ENCODE data around the gene GPSM3.

DNA sequence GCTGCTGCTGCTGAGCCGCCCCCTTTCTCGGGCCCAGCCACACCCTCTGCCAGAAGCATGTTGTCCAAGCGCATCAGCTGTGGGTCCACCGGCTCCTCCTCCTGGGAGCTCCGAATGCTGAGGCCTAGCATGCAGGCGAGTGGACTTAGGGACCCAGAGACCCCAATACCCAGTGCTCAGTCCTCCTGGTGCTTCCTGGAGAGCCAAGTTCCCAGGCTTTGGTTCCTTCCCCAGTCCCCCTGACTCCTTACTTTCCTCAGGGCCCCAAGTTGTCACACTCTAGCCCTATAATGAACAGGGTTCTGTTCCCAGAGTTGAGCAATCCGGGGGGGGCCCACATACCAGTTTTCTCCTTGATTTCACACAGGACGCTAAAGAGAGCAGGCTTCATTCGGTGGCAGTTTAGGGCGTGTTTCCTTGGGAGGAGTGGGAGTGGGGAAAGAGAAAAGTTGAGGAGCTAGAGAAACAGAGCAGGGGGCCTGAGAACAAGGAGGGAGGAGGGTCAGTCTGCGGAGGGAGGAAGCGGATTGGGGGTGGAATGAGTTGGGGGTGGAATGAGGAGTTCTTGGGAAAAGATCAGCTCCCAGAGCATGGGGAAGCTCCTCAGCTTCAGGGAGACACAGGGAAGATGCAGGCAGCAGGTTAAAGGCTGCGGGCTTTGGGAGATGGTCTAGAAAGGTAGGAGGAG lies 3.9 kb downstream of the GPSM3 start:
- TF ChIP-seq CEBPB (IDR thresholded peaks at IDR 0.05) (no peak), ZBTB7A (IDR thresholded peaks at IDR 0.05; ENCODE audit: low read depth) (no peak), EP300 (IDR thresholded peaks at IDR 0.05; ENCODE audit: borderline replicate concordance) (no peak), NFIC (IDR thresholded peaks at IDR 0.05) (no peak), YY1 (IDR thresholded peaks at IDR 0.05; ENCODE audit: low read depth) (no peak), TEAD4 (IDR thresholded peaks at IDR 0.05) (no peak), TCF12 (IDR thresholded peaks at IDR 0.05; ENCODE audit: low read depth) (no peak), TAF1 (IDR thresholded peaks at IDR 0.05; ENCODE audit: low read depth) (no peak), RAD21 (IDR thresholded peaks at IDR 0.05; ENCODE audit: low read depth) (no peak), CREB1 (IDR thresholded peaks at IDR 0.05; ENCODE audit: low read depth) (no peak), FOXM1 (IDR thresholded peaks at IDR 0.05; ENCODE audit: borderline replicate concordance, low read depth) (no peak)
- TF ChIP-seq, protein P1, sequence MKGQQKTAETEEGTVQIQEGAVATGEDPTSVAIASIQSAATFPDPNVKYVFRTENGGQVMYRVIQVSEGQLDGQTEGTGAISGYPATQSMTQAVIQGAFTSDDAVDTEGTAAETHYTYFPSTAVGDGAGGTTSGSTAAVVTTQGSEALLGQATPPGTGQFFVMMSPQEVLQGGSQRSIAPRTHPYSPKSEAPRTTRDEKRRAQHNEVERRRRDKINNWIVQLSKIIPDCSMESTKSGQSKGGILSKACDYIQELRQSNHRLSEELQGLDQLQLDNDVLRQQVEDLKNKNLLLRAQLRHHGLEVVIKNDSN (IDR thresholded peaks at IDR 0.05): no peak
- TF ChIP-seq, protein P2, sequence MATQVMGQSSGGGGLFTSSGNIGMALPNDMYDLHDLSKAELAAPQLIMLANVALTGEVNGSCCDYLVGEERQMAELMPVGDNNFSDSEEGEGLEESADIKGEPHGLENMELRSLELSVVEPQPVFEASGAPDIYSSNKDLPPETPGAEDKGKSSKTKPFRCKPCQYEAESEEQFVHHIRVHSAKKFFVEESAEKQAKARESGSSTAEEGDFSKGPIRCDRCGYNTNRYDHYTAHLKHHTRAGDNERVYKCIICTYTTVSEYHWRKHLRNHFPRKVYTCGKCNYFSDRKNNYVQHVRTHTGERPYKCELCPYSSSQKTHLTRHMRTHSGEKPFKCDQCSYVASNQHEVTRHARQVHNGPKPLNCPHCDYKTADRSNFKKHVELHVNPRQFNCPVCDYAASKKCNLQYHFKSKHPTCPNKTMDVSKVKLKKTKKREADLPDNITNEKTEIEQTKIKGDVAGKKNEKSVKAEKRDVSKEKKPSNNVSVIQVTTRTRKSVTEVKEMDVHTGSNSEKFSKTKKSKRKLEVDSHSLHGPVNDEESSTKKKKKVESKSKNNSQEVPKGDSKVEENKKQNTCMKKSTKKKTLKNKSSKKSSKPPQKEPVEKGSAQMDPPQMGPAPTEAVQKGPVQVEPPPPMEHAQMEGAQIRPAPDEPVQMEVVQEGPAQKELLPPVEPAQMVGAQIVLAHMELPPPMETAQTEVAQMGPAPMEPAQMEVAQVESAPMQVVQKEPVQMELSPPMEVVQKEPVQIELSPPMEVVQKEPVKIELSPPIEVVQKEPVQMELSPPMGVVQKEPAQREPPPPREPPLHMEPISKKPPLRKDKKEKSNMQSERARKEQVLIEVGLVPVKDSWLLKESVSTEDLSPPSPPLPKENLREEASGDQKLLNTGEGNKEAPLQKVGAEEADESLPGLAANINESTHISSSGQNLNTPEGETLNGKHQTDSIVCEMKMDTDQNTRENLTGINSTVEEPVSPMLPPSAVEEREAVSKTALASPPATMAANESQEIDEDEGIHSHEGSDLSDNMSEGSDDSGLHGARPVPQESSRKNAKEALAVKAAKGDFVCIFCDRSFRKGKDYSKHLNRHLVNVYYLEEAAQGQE (IDR thresholded peaks at IDR 0.05; ENCODE audit: low read depth): no peak
- TF ChIP-seq, protein P3, sequence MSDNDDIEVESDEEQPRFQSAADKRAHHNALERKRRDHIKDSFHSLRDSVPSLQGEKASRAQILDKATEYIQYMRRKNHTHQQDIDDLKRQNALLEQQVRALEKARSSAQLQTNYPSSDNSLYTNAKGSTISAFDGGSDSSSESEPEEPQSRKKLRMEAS (IDR thresholded peaks at IDR 0.05): no peak

All from Ishikawa (cell line).